Measurements from ENCODE around the gene MBD2.

The MBD2 gene

GRCh38 chr18:54247511-54248175 lies 23.2 kb upstream of the MBD2 start:
- H4K20me1 ChIP-seq (ENCODE audit: low read depth, low read length), result no peaks in the 10 kb centered on the region
- peak overlapping the region; percentile 25 for H3K9ac ChIP-seq (ENCODE audit: low read length)
- peaks cover 13% of the 10 kb centered on the region for H3F3A ChIP-seq (ENCODE audit: insufficient read depth)
- no peaks in the 10 kb centered on the region for H3K9me3 ChIP-seq (ENCODE audit: insufficient read depth, low read length)
- peak overlapping the region; percentile 79 for H2AFZ ChIP-seq (ENCODE audit: low read depth, low read length, severe bottlenecking)
- H3K27ac ChIP-seq (ENCODE audit: low read depth, low read length), result peak overlapping the region; percentile 8
- H3K79me2 ChIP-seq (ENCODE audit: insufficient read depth, low read length), result no peaks in the 10 kb centered on the region
- no peaks in the 10 kb centered on the region for H3K36me3 ChIP-seq (ENCODE audit: low read length)
- TF ChIP-seq CTCF (IDR thresholded peaks at IDR 0.05; ENCODE audit: insufficient read depth, low read length, poor library complexity, severe bottlenecking) (no peak), EZH2phosphoT487 (conservative IDR thresholded peaks at IDR 0.05; ENCODE audit: low read length) (no peak)
- no peaks in the 10 kb centered on the region for H3K27me3 ChIP-seq (ENCODE audit: low read length)
- H3K9me2 ChIP-seq (replicated peaks; ENCODE audit: insufficient read depth, low read length), result no peaks in the 10 kb centered on the region
- no peak overlapping the region for H3K4me3 ChIP-seq (ENCODE audit: insufficient read depth, low read length, poor library complexity, severe bottlenecking)
- H3K4me2 ChIP-seq (ENCODE audit: low read depth, low read length, poor library complexity, severe bottlenecking), result peak overlapping the region; percentile 43

DNA sequence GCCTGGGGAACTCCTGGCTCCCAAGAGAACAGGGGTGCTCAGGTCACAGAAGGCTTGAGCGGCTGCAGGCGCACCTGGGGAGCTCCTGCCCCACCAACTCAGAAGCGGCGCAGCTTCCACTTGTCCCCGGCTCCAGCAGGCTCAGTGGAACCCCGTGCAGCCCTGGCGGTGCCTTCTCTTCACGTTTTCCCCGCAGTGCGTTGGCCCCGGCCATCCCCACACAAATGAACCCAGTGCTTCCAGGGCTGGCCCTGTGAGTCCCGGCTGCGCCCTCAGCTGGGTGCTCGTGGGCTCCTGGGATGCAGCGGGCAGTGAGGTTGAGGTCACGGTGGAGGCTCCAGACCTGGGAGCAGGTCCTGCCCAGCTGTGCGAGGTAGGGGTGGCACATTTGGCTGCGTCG lies 17.9 kb upstream of the MBD2 start:
- no peak overlapping the region for H3K27ac ChIP-seq (ENCODE audit: low read depth, low read length)
- H2AFZ ChIP-seq (ENCODE audit: low read depth, low read length, severe bottlenecking), result no peak overlapping the region
- H4K20me1 ChIP-seq (ENCODE audit: low read depth, low read length), result no peaks in the 10 kb centered on the region

DNA sequence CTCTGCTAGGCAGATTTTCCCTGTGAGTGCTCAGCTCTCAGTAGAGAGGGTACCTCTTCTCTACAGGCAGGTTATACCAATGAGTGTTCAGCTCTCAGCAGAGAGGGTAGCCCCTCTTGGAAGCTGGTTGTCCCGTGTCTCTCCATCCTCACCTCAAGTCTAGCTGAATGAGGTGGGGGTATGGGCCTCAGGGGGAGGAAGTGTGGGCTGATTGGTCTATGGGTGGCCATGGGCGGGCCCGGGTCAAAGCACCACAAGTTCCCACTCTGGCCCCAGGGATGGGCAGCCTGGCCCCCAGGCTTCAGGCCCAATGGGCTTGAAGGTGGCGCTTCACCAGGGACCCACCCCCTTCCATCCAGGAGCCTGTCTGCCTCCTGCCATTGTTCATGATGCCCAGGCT lies 17.0 kb upstream of the MBD2 start:
- no peaks in the 10 kb centered on the region for H3K9me3 ChIP-seq (ENCODE audit: insufficient read depth, low read length)
- H3K27ac ChIP-seq (ENCODE audit: low read depth, low read length), result no peak overlapping the region
- no peak overlapping the region for H3K4me3 ChIP-seq (ENCODE audit: insufficient read depth, low read length, poor library complexity, severe bottlenecking)
- no peak overlapping the region for H3K9ac ChIP-seq (ENCODE audit: low read length)
- no peaks in the 10 kb centered on the region for H3K27me3 ChIP-seq (ENCODE audit: low read length)
- H3F3A ChIP-seq (ENCODE audit: insufficient read depth), result no peaks in the 10 kb centered on the region
- H3K4me2 ChIP-seq (ENCODE audit: low read depth, low read length, poor library complexity, severe bottlenecking), result no peak overlapping the region
- H2AFZ ChIP-seq (ENCODE audit: low read depth, low read length, severe bottlenecking), result no peak overlapping the region
- TF ChIP-seq CTCF (IDR thresholded peaks at IDR 0.05; ENCODE audit: insufficient read depth, low read length, poor library complexity, severe bottlenecking), result no peak
- no peak for TF ChIP-seq EZH2phosphoT487 (conservative IDR thresholded peaks at IDR 0.05; ENCODE audit: low read length)
- no peaks in the 10 kb centered on the region for H3K36me3 ChIP-seq (ENCODE audit: low read length)
- H3K79me2 ChIP-seq (ENCODE audit: insufficient read depth, low read length), result no peaks in the 10 kb centered on the region
- H3K9me2 ChIP-seq (replicated peaks; ENCODE audit: insufficient read depth, low read length), result no peaks in the 10 kb centered on the region
- H4K20me1 ChIP-seq (ENCODE audit: low read depth, low read length), result no peaks in the 10 kb centered on the region

More for the DNA sequence above, 17.9 kb upstream of the MBD2 start:
- no peaks in the 10 kb centered on the region for H3F3A ChIP-seq (ENCODE audit: insufficient read depth)
- H3K79me2 ChIP-seq (ENCODE audit: insufficient read depth, low read length), result no peaks in the 10 kb centered on the region
- no peaks in the 10 kb centered on the region for H3K36me3 ChIP-seq (ENCODE audit: low read length)
- TF ChIP-seq CTCF (IDR thresholded peaks at IDR 0.05; ENCODE audit: insufficient read depth, low read length, poor library complexity, severe bottlenecking) (no peak), EZH2phosphoT487 (conservative IDR thresholded peaks at IDR 0.05; ENCODE audit: low read length) (no peak)
- H3K9me2 ChIP-seq (replicated peaks; ENCODE audit: insufficient read depth, low read length), result no peaks in the 10 kb centered on the region
- H3K9me3 ChIP-seq (ENCODE audit: insufficient read depth, low read length), result no peaks in the 10 kb centered on the region
- H3K4me3 ChIP-seq (ENCODE audit: insufficient read depth, low read length, poor library complexity, severe bottlenecking), result no peak overlapping the region
- no peak overlapping the region for H3K9ac ChIP-seq (ENCODE audit: low read length)
- no peak overlapping the region for H3K4me2 ChIP-seq (ENCODE audit: low read depth, low read length, poor library complexity, severe bottlenecking)
- no peaks in the 10 kb centered on the region for H3K27me3 ChIP-seq (ENCODE audit: low read length)
